Osteoblast (primary cell): ENCODE data around the gene VILL. TPM values are rescaled to one million over a fixed set of nuclear protein-coding genes. Genes with fewer than 3 reads are reported as not detected.
A peak's percentile ranks its signal among the peaks of the same experiment; 100 is the strongest.

Experiments used
- DNase-seq: peaks from one replicate; pipeline ENCODE4 v3.0.0; 2011; ENCODE audit warnings: low spot score, mixed read lengths; ENCODE audit not compliant: insufficient read length; ENCODE audit errors: missing footprints
- H2AFZ ChIP-seq: 2 replicates; pipeline ENCODE4 v1.6.0; 2011; ENCODE audit warnings: mild to moderate bottlenecking, low read length
- H3K27ac ChIP-seq: 2 replicates; pipeline ENCODE4 v1.5.1; 2011; ENCODE audit warnings: mild to moderate bottlenecking, low read depth, low read length, moderate library complexity
- H3K27me3 ChIP-seq: 2 replicates; pipeline ENCODE4 v1.6.0; 2012; ENCODE audit warnings: mild to moderate bottlenecking, control low read depth, inconsistent platforms, low read length, moderate library complexity; ENCODE audit not compliant: insufficient read depth
- H3K36me3 ChIP-seq: 2 replicates; pipeline ENCODE4 v1.5.1; 2011; ENCODE audit warnings: mild to moderate bottlenecking, low read length, control low read depth, moderate library complexity; ENCODE audit not compliant: insufficient read depth
- H3K4me1 ChIP-seq: 2 replicates; pipeline ENCODE4 v1.5.1; 2011; ENCODE audit warnings: mild to moderate bottlenecking, low read length, control low read depth, moderate library complexity; ENCODE audit not compliant: insufficient read depth
- H3K4me2 ChIP-seq: 2 replicates; pipeline ENCODE4 v1.6.0; 2011; ENCODE audit warnings: mild to moderate bottlenecking, low read length; ENCODE audit not compliant: insufficient read depth
- H3K4me3 ChIP-seq: fragments of 200-600 bp; sonication (generic); 3 replicates; pipeline ENCODE4 v1.5.1; 2012; ENCODE audit warnings: mild to moderate bottlenecking, low read length, inconsistent platforms; ENCODE audit not compliant: insufficient read depth
- H3K79me2 ChIP-seq: 2 replicates; pipeline ENCODE4 v1.6.0; 2012; ENCODE audit warnings: mild to moderate bottlenecking, low read length, control low read depth, inconsistent platforms; ENCODE audit not compliant: insufficient read depth
- H3K9me3 ChIP-seq: 2 replicates; pipeline ENCODE4 v1.5.1; 2011; ENCODE audit warnings: low read depth, low read length, control low read depth
- H4K20me1 ChIP-seq: 2 replicates; pipeline ENCODE4 v1.6.0; 2012; ENCODE audit warnings: mild to moderate bottlenecking, low read length, control low read depth; ENCODE audit not compliant: insufficient read depth
- CTCF ChIP-seq: IDR thresholded peaks from 2 replicates; pipeline ENCODE4 v1.5.1; 2011; ENCODE audit warnings: mild to moderate bottlenecking, low read depth, low read length, moderate library complexity; ENCODE audit errors: extremely low read depth
- total RNA-seq: library from RNA; depleted of rRNA; stranded (reverse); fragments of >200 nt; gene quantifications from 2 replicates; pipeline ENCODE4 v1.2.3, GENCODE V29; 2012

Gene VILL
- total RNA-seq, 1 donor, result 7.6 TPM

GRCh38 chr3:38027466-38028465 is 37.2 kb downstream of the VILL start:
- Histone ChIP-seq H3K27me3 (no peaks in the 10 kb centered on the region), H3K4me2 (peak overlapping the region; percentile 88), H3K4me3 (peak overlapping the region; percentile 82), H3K27ac (no peak overlapping the region), H3K79me2 (peaks cover 22% of the 10 kb centered on the region), H4K20me1 (peaks cover 4% of the 10 kb centered on the region), H3K9me3 (no peaks in the 10 kb centered on the region), H3K36me3 (no peaks in the 10 kb centered on the region), H3K4me1 (peaks cover 36% of the 10 kb centered on the region), H2AFZ (no peak overlapping the region)
- peak; percentile 61 for DNase-seq
- TF ChIP-seq CTCF, result no peak

- Histone ChIP-seq H3K27me3 (no peaks in the 10 kb centered on the region), H3K36me3 (no peaks in the 10 kb centered on the region), H3K4me2 (peak overlapping the region; percentile 88), H3K4me1 (peaks cover 36% of the 10 kb centered on the region), H3K79me2 (peaks cover 16% of the 10 kb centered on the region), H2AFZ (peak overlapping the region; percentile 78), H3K27ac (no peak overlapping the region), H3K9me3 (no peaks in the 10 kb centered on the region), H4K20me1 (peaks cover 4% of the 10 kb centered on the region), H3K4me3 (peak overlapping the region; percentile 82)
- TF ChIP-seq CTCF, result no peak
- peak; percentile 92 for DNase-seq
Observed at GRCh38 chr3:38028621-38029361, 38.2 kb downstream of the VILL start.

- Histone ChIP-seq H3K79me2 (peaks cover 13% of the 10 kb centered on the region), H2AFZ (peak within 1 kb of the TSS; percentile 78), H3K27ac (peak within 1 kb of the TSS; percentile 72), H3K4me2 (peak within 1 kb of the TSS; percentile 88), H3K9me3 (no peaks in the 10 kb centered on the region), H4K20me1 (peaks cover 4% of the 10 kb centered on the region), H3K27me3 (no peaks in the 10 kb centered on the region), H3K36me3 (no peaks in the 10 kb centered on the region), H3K4me3 (peak within 1 kb of the TSS; percentile 82), H3K4me1 (peaks cover 32% of the 10 kb centered on the region)
- DNase-seq, result peak; percentile 98
- no peak for TF ChIP-seq CTCF
Observed at GRCh38 chr3:38029400-38030125, 39.0 kb downstream of the VILL start, which contains the start of gene PLCD1. TSS of gene PLCD1 (minus strand) at chr3:38029642. CDS start at chr3:38029539, 103 bp downstream.
